PC-3 (cell line): Measurements from ENCODE around the gene PADI1. TPM values are rescaled to one million over a fixed set of nuclear protein-coding genes. Genes with fewer than 3 reads are reported as not detected.

Experiments used
- ATAC-seq: fragments of 200-7000 bp; cut with Tn5 transposase; 2 replicates; pipeline ENCODE4 v1.9.1; 2020; ENCODE audit warnings: mild to moderate bottlenecking, moderate library complexity
- BruUV-seq: library from RNA; stranded (reverse); fragments of 400-500 nt; replicated peaks from 2 replicates; lab custom pipeline; 2021; lab: Mats Ljungman, UMichigan
- CTCF ChIA-PET: fragments of 300-600 bp; sonication (Branson Sonifier 250); formaldehyde crosslinking; loops from one replicate; lab custom pipeline; 2022; ENCODE audit warnings: antibody characterized with exemption; lab: Charles Lee
- POLR2A ChIA-PET: fragments of 300-600 bp; sonication (Branson Sonifier 250); formaldehyde crosslinking; loops from one replicate; lab custom pipeline; 2022; ENCODE audit warnings: antibody characterized with exemption; ENCODE audit not compliant: unreplicated experiment; lab: Charles Lee
- DNase-seq: peaks from one replicate; pipeline ENCODE4 v3.0.0-alpha.2; 2015
- H2AFZ ChIP-seq: fragments of 300-600 bp; sonication (generic); 2 replicates; pipeline ENCODE4 v1.6.0; 2016; ENCODE audit warnings: antibody characterized with exemption, low read length
- H3F3A ChIP-seq: fragments of 300-600 bp; sonication (generic); one replicate; pipeline ENCODE4 v1.6.0; 2017; ENCODE audit warnings: antibody characterized with exemption, low read length, control low read depth, mild to moderate bottlenecking; ENCODE audit not compliant: unreplicated experiment
- H3K27ac ChIP-seq: fragments of 300-600 bp; sonication (generic); 2 replicates; pipeline ENCODE4 v1.5.1; 2016; ENCODE audit warnings: mild to moderate bottlenecking, low read length
- H3K27me3 ChIP-seq: fragments of 300-600 bp; sonication (generic); 2 replicates; pipeline ENCODE4 v1.6.1; 2016; ENCODE audit warnings: low read length, mixed read lengths
- H3K36me3 ChIP-seq: fragments of 300-600 bp; sonication (generic); 2 replicates; pipeline ENCODE4 v1.6.1; 2016; ENCODE audit warnings: low read depth, mixed run types, low read length, mixed read lengths
- H3K4me1 ChIP-seq: fragments of 300-600 bp; sonication (generic); 2 replicates; pipeline ENCODE4 v1.5.1; 2016; ENCODE audit warnings: low read length; ENCODE audit not compliant: insufficient read depth
- H3K4me2 ChIP-seq: fragments of 300-600 bp; sonication (generic); 2 replicates; pipeline ENCODE4 v1.6.0; 2016; ENCODE audit warnings: low read length
- H3K4me3 ChIP-seq: fragments of 300-600 bp; sonication (generic); 2 replicates; pipeline ENCODE4 v1.5.1; 2016; ENCODE audit warnings: mild to moderate bottlenecking, low read length, mixed read lengths
- H3K79me2 ChIP-seq: fragments of 300-600 bp; sonication (generic); 2 replicates; pipeline ENCODE4 v1.6.1; 2017; ENCODE audit warnings: low read length, mixed read lengths
- H3K9ac ChIP-seq: fragments of 300-600 bp; sonication (generic); 2 replicates; pipeline ENCODE4 v1.6.0; 2016; ENCODE audit warnings: mild to moderate bottlenecking, low read length
- H3K9me2 ChIP-seq: fragments of 300-600 bp; sonication (generic); replicated peaks from 2 replicates; pipeline ENCODE4 v1.6.1; 2016; ENCODE audit warnings: mixed run types, low read length, mixed read lengths
- H3K9me3 ChIP-seq: fragments of 300-600 bp; sonication (generic); 2 replicates; pipeline ENCODE4 v1.6.1; 2016; ENCODE audit warnings: low read length, mixed read lengths
- H4K20me1 ChIP-seq: fragments of 300-600 bp; sonication (generic); 2 replicates; pipeline ENCODE4 v1.6.1; 2016; ENCODE audit warnings: low read length, mixed read lengths
- EZH2 ChIP-seq: fragments of 300-600 bp; sonication (generic); IDR thresholded peaks from one replicate; pipeline ENCODE4 v1.6.1; 2017; ENCODE audit warnings: antibody characterized with exemption, mild to moderate bottlenecking, low read length; ENCODE audit not compliant: unreplicated experiment
- EZH2phosphoT487 ChIP-seq: fragments of 300-600 bp; sonication (generic); IDR thresholded peaks from 2 replicates; pipeline ENCODE4 v1.6.1; 2018; ENCODE audit warnings: mild to moderate bottlenecking, antibody characterized with exemption, low read length, borderline replicate concordance
- intact Hi-C: fragments of 100-400 bp; cut with micrococcal nuclease; formaldehyde crosslinking; loops from 2 replicates; pipeline ENCODE4 v1.9.0; 2023
- total RNA-seq: library from RNA; depleted of rRNA; stranded (reverse); fragments of >200 nt; gene quantifications from 2 replicates; pipeline ENCODE4 v1.2.3, GENCODE V29; 2014
- TF ChIP-seq, protein P1 (sequence below): fragments of 300-600 bp; sonication (generic); conservative IDR thresholded peaks from 2 replicates; pipeline ENCODE4 v1.5.1; 2017; ENCODE audit warnings: antibody characterized with exemption, low read depth, mild to moderate bottlenecking, low read length

Gene PADI1
- total RNA-seq, 1 experiment from 2014 or later = 0.73 TPM

- DNase-seq (peak; percentile 91), ATAC-seq (peak; percentile 87)
- Histone ChIP-seq H3K9me3 (no peaks in the 10 kb centered on the region), H3K79me2 (no peaks in the 10 kb centered on the region), H3K36me3 (no peaks in the 10 kb centered on the region), H3K9ac (peak overlapping the region; percentile 50; the same call in 1 of the 2 replicates), H3K4me3 (no peak overlapping the region), H3K4me2 (peak overlapping the region; percentile 6; the same call in 1 of the 2 replicates), H3K4me1 (peaks cover 35% of the 10 kb centered on the region), H3K27ac (peak overlapping the region; percentile 77), H2AFZ (no peak overlapping the region), H3K9me2 (no peaks in the 10 kb centered on the region), H3F3A (no peaks in the 10 kb centered on the region), H4K20me1 (no peaks in the 10 kb centered on the region), H3K27me3 (no peaks in the 10 kb centered on the region)
- ChIA-PET CTCF (no interaction called here), POLR2A (no interaction called here)
- intact Hi-C loops = loop anchor here (2.0 kb wide), 1 partner anchor 25 kb away; no protein-coding TSS in a partner anchor
- no TSS peak for BruUV-seq
- no peak for TF ChIP-seq EZH2
- TF ChIP-seq, protein P1, sequence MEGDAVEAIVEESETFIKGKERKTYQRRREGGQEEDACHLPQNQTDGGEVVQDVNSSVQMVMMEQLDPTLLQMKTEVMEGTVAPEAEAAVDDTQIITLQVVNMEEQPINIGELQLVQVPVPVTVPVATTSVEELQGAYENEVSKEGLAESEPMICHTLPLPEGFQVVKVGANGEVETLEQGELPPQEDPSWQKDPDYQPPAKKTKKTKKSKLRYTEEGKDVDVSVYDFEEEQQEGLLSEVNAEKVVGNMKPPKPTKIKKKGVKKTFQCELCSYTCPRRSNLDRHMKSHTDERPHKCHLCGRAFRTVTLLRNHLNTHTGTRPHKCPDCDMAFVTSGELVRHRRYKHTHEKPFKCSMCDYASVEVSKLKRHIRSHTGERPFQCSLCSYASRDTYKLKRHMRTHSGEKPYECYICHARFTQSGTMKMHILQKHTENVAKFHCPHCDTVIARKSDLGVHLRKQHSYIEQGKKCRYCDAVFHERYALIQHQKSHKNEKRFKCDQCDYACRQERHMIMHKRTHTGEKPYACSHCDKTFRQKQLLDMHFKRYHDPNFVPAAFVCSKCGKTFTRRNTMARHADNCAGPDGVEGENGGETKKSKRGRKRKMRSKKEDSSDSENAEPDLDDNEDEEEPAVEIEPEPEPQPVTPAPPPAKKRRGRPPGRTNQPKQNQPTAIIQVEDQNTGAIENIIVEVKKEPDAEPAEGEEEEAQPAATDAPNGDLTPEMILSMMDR = no peak
Measured at GRCh38 chr1:17207966-17208418, 3.1 kb downstream of the PADI1 start.

DNA sequence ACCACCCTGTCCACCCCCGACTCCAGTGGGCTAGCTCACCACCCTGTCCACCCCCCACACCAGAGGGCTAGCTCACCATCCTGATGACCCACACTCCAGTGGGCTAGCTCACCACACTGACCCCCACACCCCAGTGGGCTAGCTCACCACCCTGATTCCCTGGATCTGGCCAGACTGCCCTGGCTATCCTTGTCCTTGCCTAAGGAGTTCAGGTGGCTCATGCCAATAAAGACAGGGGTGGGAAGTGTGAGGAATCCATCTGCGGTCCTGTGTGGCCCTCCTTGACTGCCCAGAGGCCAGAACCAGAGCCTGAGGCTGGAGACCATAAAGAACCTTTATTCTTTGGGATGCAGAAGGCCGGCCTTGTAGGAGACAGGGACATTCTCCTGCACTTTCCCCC lies 3.6 kb downstream of the PADI1 start:
- H3F3A ChIP-seq = no peaks in the 10 kb centered on the region
- no peak overlapping the region for H3K4me3 ChIP-seq
- BruUV-seq = no TSS peak
- peaks cover 35% of the 10 kb centered on the region for H3K4me1 ChIP-seq
- ChIA-PET POLR2A (no interaction called here), CTCF (no interaction called here)
- H3K27ac ChIP-seq = peak overlapping the region; percentile 77
- TF ChIP-seq EZH2phosphoT487 (no peak), EZH2 (no peak)
- TF ChIP-seq, protein P1 = no peak
- DNase-seq (no peak), ATAC-seq (no peak)
- no peaks in the 10 kb centered on the region for H3K79me2 ChIP-seq
- no peak overlapping the region for H3K4me2 ChIP-seq
- H3K9me3 ChIP-seq = no peaks in the 10 kb centered on the region
- H3K9ac ChIP-seq = peak overlapping the region; percentile 27; the same call in 1 of the 2 replicates
- intact Hi-C loops = loop anchor here (2.0 kb wide), 1 partner anchor 24 kb away; no protein-coding TSS in a partner anchor
- no peaks in the 10 kb centered on the region for H3K9me2 ChIP-seq
- no peaks in the 10 kb centered on the region for H3K27me3 ChIP-seq
- no peaks in the 10 kb centered on the region for H3K36me3 ChIP-seq
- no peaks in the 10 kb centered on the region for H4K20me1 ChIP-seq
- no peak overlapping the region for H2AFZ ChIP-seq

DNA sequence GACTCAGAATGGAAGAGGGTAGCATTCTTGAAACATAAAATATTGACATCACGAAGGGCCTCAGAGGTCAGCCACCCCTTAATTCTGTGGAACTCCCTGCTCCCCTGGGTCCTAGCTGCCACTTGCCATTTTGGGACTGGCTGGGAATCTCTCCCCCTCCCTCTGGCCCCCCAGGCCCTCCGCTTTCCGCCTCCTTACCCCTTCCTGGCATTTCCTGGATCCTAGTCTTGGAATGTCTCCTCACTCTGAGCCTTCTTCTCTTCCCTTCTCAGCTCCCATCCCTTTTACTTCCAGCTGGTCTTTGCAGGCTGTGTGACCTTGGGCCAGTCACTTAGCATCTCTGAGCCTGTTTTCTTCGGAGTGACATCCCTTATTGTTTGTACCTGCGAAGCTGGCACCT lies 4.5 kb downstream of the PADI1 start:
- no peaks in the 10 kb centered on the region for H3K36me3 ChIP-seq
- DNase-seq (no peak), ATAC-seq (no peak)
- H3K9me3 ChIP-seq = no peaks in the 10 kb centered on the region
- no peak overlapping the region for H3K4me2 ChIP-seq
- ChIA-PET CTCF (no interaction called here), POLR2A (no interaction called here)
- H3K9ac ChIP-seq = no peak overlapping the region
- H3K4me3 ChIP-seq = no peak overlapping the region
- H3K79me2 ChIP-seq = no peaks in the 10 kb centered on the region
- no peaks in the 10 kb centered on the region for H3K9me2 ChIP-seq
- no peaks in the 10 kb centered on the region for H3F3A ChIP-seq
- H2AFZ ChIP-seq = no peak overlapping the region
- no TSS peak for BruUV-seq
- intact Hi-C loops = loop anchor here (2.0 kb wide), 1 partner anchor 23 kb away; no protein-coding TSS in a partner anchor
- H3K4me1 ChIP-seq = peaks cover 32% of the 10 kb centered on the region
- H3K27me3 ChIP-seq = no peaks in the 10 kb centered on the region
- H3K27ac ChIP-seq = no peak overlapping the region
- no peaks in the 10 kb centered on the region for H4K20me1 ChIP-seq
- TF ChIP-seq EZH2phosphoT487 (no peak), EZH2 (no peak)
- TF ChIP-seq, protein P1 = no peak
